K562 (cell line): ENCODE data around the gene KLHL6. TPM values are rescaled to one million over a fixed set of nuclear protein-coding genes. Genes with fewer than 3 reads are reported as not detected.

Source experiments
- BRCA1 ChIP-seq, 2 experiments: fragments of 450-650 bp in 1 of 2; sonication (generic) in 1 of 2; formaldehyde crosslinking in 1 of 2; IDR thresholded peaks; 2 replicates each; pipeline versions ENCODE4 v1.5.0 to v1.6.1; 2017 to 2020; ENCODE audit warnings: mild to moderate bottlenecking in 1 of 2, missing genetic modification reagents in 1 of 2
- CBFA2T3 ChIP-seq: fragments of 450-650 bp; IDR thresholded peaks from 2 replicates; pipeline ENCODE4 v1.6.1; 2017
- CEBPB ChIP-seq: fragments of 450-650 bp; IDR thresholded peaks from 2 replicates; pipeline ENCODE4 v1.6.1; 2016; ENCODE audit warnings: missing genetic modification characterization, missing compliant biosample characterization
- COPS2 ChIP-seq: fragments of 450-650 bp; conservative IDR thresholded peaks from 2 replicates; pipeline ENCODE4 v1.6.1; 2016; ENCODE audit warnings: mild to moderate bottlenecking, moderate library complexity
- GATAD2B ChIP-seq: fragments of 450-650 bp; IDR thresholded peaks from 2 replicates; pipeline ENCODE4 v1.6.1; 2017; ENCODE audit warnings: mild to moderate bottlenecking, borderline replicate concordance
- HMG20B ChIP-seq: fragments of 250-450 bp; sonication (Bioruptor Pico); IDR thresholded peaks from 2 replicates; pipeline ENCODE4 v1.5.0; 2021; ENCODE audit warnings: mild to moderate bottlenecking
- HMGN3 ChIP-seq: IDR thresholded peaks from 2 replicates; pipeline ENCODE4 v1.6.1; 2011; ENCODE audit warnings: borderline replicate concordance, low read depth, mild to moderate bottlenecking, mixed read lengths, low read length; ENCODE audit not compliant: insufficient read length; ENCODE audit errors: extremely low read depth
- HNRNPL ChIP-seq: fragments of 200-400 bp; formaldehyde crosslinking; IDR thresholded peaks from 2 replicates; pipeline ENCODE4 v1.6.1; 2017; ENCODE audit warnings: low read depth, mild to moderate bottlenecking, low read length
- IFI16 ChIP-seq: fragments of 250-450 bp; sonication (Bioruptor Pico); IDR thresholded peaks from 2 replicates; pipeline ENCODE4 v2.1.2; 2022; ENCODE audit warnings: mild to moderate bottlenecking, inconsistent platforms
- KLF1 ChIP-seq: fragments of 450-650 bp; IDR thresholded peaks from 2 replicates; pipeline ENCODE4 v1.6.1; 2016; ENCODE audit warnings: missing genetic modification characterization, missing compliant biosample characterization
- PYGO2 ChIP-seq: fragments of 450-650 bp; IDR thresholded peaks from 2 replicates; pipeline ENCODE4 v1.6.1; 2016; ENCODE audit warnings: mild to moderate bottlenecking, missing genetic modification characterization, moderate library complexity, missing compliant biosample characterization
- RHOXF2B ChIP-seq: fragments of 250-450 bp; sonication (Bioruptor Pico); conservative IDR thresholded peaks from 2 replicates; pipeline ENCODE4 v1.5.1; 2021
- SAP30 ChIP-seq: fragments of 200-600 bp; sonication (generic); IDR thresholded peaks from 2 replicates; pipeline ENCODE4 v1.6.1; 2012; ENCODE audit warnings: borderline replicate concordance, low read depth, mild to moderate bottlenecking, moderate library complexity, low read length, control low read depth, inconsistent platforms; ENCODE audit not compliant: insufficient read depth, poor library complexity, severe bottlenecking
- THRAP3 ChIP-seq: fragments of 450-650 bp; IDR thresholded peaks from 2 replicates; pipeline ENCODE4 v1.6.1; 2016; ENCODE audit warnings: mild to moderate bottlenecking, inconsistent platforms, borderline replicate concordance
- YBX1 ChIP-seq: fragments of 450-650 bp; IDR thresholded peaks from 2 replicates; pipeline ENCODE4 v1.7.1; 2016; ENCODE audit warnings: mild to moderate bottlenecking
- ZNF165 ChIP-seq: fragments of 250-450 bp; sonication (Bioruptor Pico); IDR thresholded peaks from 2 replicates; pipeline ENCODE4 v1.4.0; 2020; ENCODE audit warnings: borderline replicate concordance
- ZNF644 ChIP-seq: fragments of 200-800 bp; sonication (Bioruptor generic); IDR thresholded peaks from 2 replicates; pipeline ENCODE4 v1.6.1; 2016; ENCODE audit warnings: low read depth, missing genetic modification characterization, missing compliant biosample characterization
- ZNF76 ChIP-seq: fragments of 250-450 bp; sonication (Bioruptor Pico); IDR thresholded peaks from 2 replicates; pipeline ENCODE4 v1.4.0; 2020; ENCODE audit warnings: mild to moderate bottlenecking, moderate library complexity, borderline replicate concordance
- polyA plus RNA-seq, 8 experiments: library from polyadenylated mRNA; depleted of rRNA in 4 of 8; stranded (reverse) in 5 of 8; unstranded in 3 of 8; fragments of >200 nt; fragmentation: Nextera tagmentation in 2 of 8; fragmentation: Illumina TruSeq in 1 of 8; extraction: Ambion mirVana in 2 of 8; extraction: Trizol in 1 of 8; gene quantifications; 2 replicates each; pipeline versions ENCODE4 v1.2.1 to v1.2.3, GENCODE V29; 2011 to 2014; ENCODE audit warnings: inconsistent platforms in 1 of 8, missing spikeins in 1 of 8
- total RNA-seq, 7 experiments: library from RNA; depleted of rRNA in 6 of 7; stranded (reverse); fragments of >200 nt in 6 of 7; fragmentation: Illumina TruSeq in 2 of 7; extraction: Trizol in 2 of 7; gene quantifications; 2 replicates each; pipeline versions ENCODE4 v1.2.1 to v1.2.3, GENCODE V29; 2011 to 2021; ENCODE audit warnings: low replicate concordance in 1 of 7
- TF ChIP-seq, protein P1 (sequence below), 3 experiments: IDR thresholded peaks in 2 of 3; conservative IDR thresholded peaks in 1 of 3; 2 replicates each; pipeline ENCODE4 v1.5.1; 2011 to 2012; ENCODE audit warnings: low read length in 3 of 3, mild to moderate bottlenecking in 3 of 3, control low read depth in 2 of 3, improper control_type of control experiment in 1 of 3, inconsistent platforms in 1 of 3, low read depth in 1 of 3, mixed read lengths in 1 of 3, moderate library complexity in 1 of 3; ENCODE audit not compliant: insufficient read depth in 2 of 3
- TF ChIP-seq, protein P2 (sequence below): sonication (generic); formaldehyde crosslinking; IDR thresholded peaks from 2 replicates; pipeline ENCODE4 v1.8.0; 2022; ENCODE audit warnings: mild to moderate bottlenecking, missing genetic modification reagents
- TF ChIP-seq, protein P3 (sequence below): sonication (generic); formaldehyde crosslinking; IDR thresholded peaks from 2 replicates; pipeline ENCODE4 v1.5.0; 2020; ENCODE audit warnings: missing genetic modification reagents
- TF ChIP-seq, protein P4 (sequence below): fragments of 250-450 bp; sonication (Bioruptor Pico); IDR thresholded peaks from 2 replicates; pipeline ENCODE4 v1.4.0; 2020

KLHL6 gene
- total and polyA plus RNA-seq, 9 of the 15 experiments (the other 6 are each of a cell fraction or from before 2014, with no cell fraction given), result 0.18 to 2.1 (median 1.4) TPM

DNA sequence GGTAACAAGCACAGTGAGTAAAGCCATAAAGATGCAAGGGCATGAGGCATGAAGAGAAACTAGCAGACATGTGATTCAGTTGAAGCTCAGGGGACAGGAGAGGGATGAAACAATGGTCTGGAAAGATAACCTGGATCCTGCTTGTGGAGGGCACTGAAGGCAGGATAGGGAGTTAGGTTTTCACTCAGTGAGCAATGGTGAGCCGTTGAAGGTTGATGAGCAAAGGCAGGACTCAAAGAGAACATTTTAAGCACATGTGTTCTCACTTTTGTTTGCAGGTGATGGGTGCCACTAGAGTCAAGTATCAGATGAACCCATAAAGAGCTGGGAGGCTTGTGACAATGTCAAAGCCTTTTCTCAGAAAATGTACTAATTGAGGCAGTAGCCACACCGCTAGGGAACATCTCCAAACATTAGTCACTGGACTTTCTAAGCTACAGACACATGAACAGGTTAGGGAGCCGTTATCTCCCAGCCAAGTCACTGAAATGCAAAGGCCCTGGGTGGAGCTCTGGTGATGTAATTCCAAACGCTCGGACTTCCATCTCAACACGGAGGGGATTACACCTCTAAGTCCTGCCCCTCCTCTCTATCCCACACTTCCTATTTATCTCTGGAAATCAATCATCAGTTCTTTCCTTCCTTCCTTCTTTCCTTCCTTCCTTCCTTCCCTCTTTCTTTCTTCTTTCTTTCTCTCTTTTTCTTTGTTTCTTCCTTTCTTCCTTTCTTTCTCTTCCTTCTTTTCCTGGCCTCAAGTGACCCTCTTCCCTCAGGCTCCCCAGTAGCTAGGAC lies 22.7 kb downstream of the KLHL6 start (continued):
- no peak for TF ChIP-seq IFI16 (CRISPR knock-in tag)
- TF ChIP-seq SAP30, result no peak
- TF ChIP-seq, protein P1, sequence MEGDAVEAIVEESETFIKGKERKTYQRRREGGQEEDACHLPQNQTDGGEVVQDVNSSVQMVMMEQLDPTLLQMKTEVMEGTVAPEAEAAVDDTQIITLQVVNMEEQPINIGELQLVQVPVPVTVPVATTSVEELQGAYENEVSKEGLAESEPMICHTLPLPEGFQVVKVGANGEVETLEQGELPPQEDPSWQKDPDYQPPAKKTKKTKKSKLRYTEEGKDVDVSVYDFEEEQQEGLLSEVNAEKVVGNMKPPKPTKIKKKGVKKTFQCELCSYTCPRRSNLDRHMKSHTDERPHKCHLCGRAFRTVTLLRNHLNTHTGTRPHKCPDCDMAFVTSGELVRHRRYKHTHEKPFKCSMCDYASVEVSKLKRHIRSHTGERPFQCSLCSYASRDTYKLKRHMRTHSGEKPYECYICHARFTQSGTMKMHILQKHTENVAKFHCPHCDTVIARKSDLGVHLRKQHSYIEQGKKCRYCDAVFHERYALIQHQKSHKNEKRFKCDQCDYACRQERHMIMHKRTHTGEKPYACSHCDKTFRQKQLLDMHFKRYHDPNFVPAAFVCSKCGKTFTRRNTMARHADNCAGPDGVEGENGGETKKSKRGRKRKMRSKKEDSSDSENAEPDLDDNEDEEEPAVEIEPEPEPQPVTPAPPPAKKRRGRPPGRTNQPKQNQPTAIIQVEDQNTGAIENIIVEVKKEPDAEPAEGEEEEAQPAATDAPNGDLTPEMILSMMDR (IDR thresholded peaks at IDR 0.05 in 2 of 3, conservative IDR thresholded peaks at IDR 0.05 in 1 of 3; ENCODE audit: insufficient read depth in 2 of 3, low read depth in 1 of 3, low read length in 3 of 3), result no peak
- TF ChIP-seq ZNF76 (CRISPR knock-in tag), result no peak
- no peak for TF ChIP-seq HMGN3
- no peak for TF ChIP-seq RHOXF2B (CRISPR knock-in tag)
- TF ChIP-seq THRAP3, result 0 out of 2 replicates have a peak, but pooled peaks have one; percentile 66
- peak; percentile 45; the same call in 1 of the 2 replicates for TF ChIP-seq ZNF644
- TF ChIP-seq GATAD2B, result no peak
- TF ChIP-seq CEBPB (tag), result peak; percentile 77
- no peak for TF ChIP-seq COPS2
- peak; percentile 51; the same call in 1 of the 2 replicates for TF ChIP-seq PYGO2 (tag)
- no peak for TF ChIP-seq YBX1
- no peak for TF ChIP-seq ZNF165 (CRISPR knock-in tag)
- TF ChIP-seq, protein P2, sequence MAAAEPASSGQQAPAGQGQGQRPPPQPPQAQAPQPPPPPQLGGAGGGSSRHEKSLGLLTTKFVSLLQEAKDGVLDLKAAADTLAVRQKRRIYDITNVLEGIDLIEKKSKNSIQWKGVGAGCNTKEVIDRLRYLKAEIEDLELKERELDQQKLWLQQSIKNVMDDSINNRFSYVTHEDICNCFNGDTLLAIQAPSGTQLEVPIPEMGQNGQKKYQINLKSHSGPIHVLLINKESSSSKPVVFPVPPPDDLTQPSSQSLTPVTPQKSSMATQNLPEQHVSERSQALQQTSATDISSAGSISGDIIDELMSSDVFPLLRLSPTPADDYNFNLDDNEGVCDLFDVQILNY, result no peak
- no peak for TF ChIP-seq HMG20B
- TF ChIP-seq, protein P3, sequence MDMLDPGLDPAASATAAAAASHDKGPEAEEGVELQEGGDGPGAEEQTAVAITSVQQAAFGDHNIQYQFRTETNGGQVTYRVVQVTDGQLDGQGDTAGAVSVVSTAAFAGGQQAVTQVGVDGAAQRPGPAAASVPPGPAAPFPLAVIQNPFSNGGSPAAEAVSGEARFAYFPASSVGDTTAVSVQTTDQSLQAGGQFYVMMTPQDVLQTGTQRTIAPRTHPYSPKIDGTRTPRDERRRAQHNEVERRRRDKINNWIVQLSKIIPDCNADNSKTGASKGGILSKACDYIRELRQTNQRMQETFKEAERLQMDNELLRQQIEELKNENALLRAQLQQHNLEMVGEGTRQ, result no peak
- TF ChIP-seq, protein P4, sequence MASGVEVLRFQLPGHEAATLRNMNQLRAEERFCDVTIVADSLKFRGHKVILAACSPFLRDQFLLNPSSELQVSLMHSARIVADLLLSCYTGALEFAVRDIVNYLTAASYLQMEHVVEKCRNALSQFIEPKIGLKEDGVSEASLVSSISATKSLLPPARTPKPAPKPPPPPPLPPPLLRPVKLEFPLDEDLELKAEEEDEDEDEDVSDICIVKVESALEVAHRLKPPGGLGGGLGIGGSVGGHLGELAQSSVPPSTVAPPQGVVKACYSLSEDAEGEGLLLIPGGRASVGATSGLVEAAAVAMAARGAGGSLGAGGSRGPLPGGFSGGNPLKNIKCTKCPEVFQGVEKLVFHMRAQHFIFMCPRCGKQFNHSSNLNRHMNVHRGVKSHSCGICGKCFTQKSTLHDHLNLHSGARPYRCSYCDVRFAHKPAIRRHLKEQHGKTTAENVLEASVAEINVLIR, result no peak
- no peak for TF ChIP-seq KLF1 (tag)
- TF ChIP-seq BRCA1 (IDR thresholded peaks at IDR 0.05), result no peak
- no peak for TF ChIP-seq BRCA1 (CRISPR knock-in tag; IDR thresholded peaks at IDR 0.05)
- no peak for TF ChIP-seq CBFA2T3
- no peak for TF ChIP-seq HNRNPL
